HepG2 (cell line): Measurements from ENCODE around the gene ANXA9. TPM values are rescaled to one million over a fixed set of nuclear protein-coding genes. Genes with fewer than 3 reads are reported as not detected.

Experiments used
- CHCHD3 ChIP-seq: sonication (generic); formaldehyde crosslinking; IDR thresholded peaks from 2 replicates; pipeline ENCODE4 v1.8.0; 2022; ENCODE audit warnings: mild to moderate bottlenecking, missing genetic modification reagents, moderate library complexity
- FOXM1 ChIP-seq: sonication (generic); formaldehyde crosslinking; IDR thresholded peaks from 2 replicates; pipeline ENCODE4 v1.5.0; 2020; ENCODE audit warnings: missing genetic modification reagents
- GATAD1 ChIP-seq: IDR thresholded peaks from 2 replicates; pipeline ENCODE4 v1.6.1; 2016; ENCODE audit warnings: missing genetic modification reagents, missing compliant biosample characterization
- KDM2A ChIP-seq: sonication (generic); formaldehyde crosslinking; IDR thresholded peaks from 2 replicates; pipeline ENCODE4 v1.4.0; 2020; ENCODE audit warnings: low read depth, missing genetic modification reagents, borderline replicate concordance
- MAX ChIP-seq: IDR thresholded peaks from 2 replicates; pipeline ENCODE4 v1.6.1; 2012; ENCODE audit warnings: inconsistent platforms
- MEF2D ChIP-seq: sonication (generic); formaldehyde crosslinking; IDR thresholded peaks from 2 replicates; pipeline ENCODE4 v1.5.1; 2020; ENCODE audit warnings: mild to moderate bottlenecking, missing genetic modification reagents
- PHF5A ChIP-seq: IDR thresholded peaks from one replicate; pipeline ENCODE4 v1.6.1; 2018; ENCODE audit warnings: low read depth, missing genetic modification reagents; ENCODE audit not compliant: unreplicated experiment
- RELA ChIP-seq: sonication (generic); formaldehyde crosslinking; IDR thresholded peaks from 2 replicates; pipeline ENCODE4 v1.4.0; 2020; ENCODE audit warnings: missing genetic modification reagents
- REPIN1 ChIP-seq: sonication (generic); formaldehyde crosslinking; IDR thresholded peaks from 2 replicates; pipeline ENCODE4 v1.8.0; 2022; ENCODE audit warnings: missing genetic modification reagents, low read depth, mild to moderate bottlenecking, borderline replicate concordance
- RFX3 ChIP-seq: IDR thresholded peaks from 2 replicates; pipeline ENCODE4 v1.6.1; 2016; ENCODE audit warnings: missing biosample characterization, missing genetic modification reagents
- RFXAP ChIP-seq: sonication (generic); formaldehyde crosslinking; IDR thresholded peaks from 2 replicates; pipeline ENCODE4 v1.4.0; 2020; ENCODE audit warnings: missing genetic modification reagents, borderline replicate concordance
- SMYD3 ChIP-seq: sonication (generic); formaldehyde crosslinking; IDR thresholded peaks from 2 replicates; pipeline ENCODE4 v1.8.1; 2023; ENCODE audit warnings: mild to moderate bottlenecking, missing genetic modification reagents
- SRY ChIP-seq: sonication (generic); formaldehyde crosslinking; IDR thresholded peaks from 2 replicates; pipeline ENCODE4 v1.8.0; 2022; ENCODE audit warnings: mild to moderate bottlenecking, missing genetic modification reagents
- STAT5B ChIP-seq: sonication (generic); formaldehyde crosslinking; IDR thresholded peaks from 2 replicates; pipeline ENCODE4 v1.4.0; 2020; ENCODE audit warnings: missing genetic modification reagents
- TAF1 ChIP-seq: sonication (generic); formaldehyde crosslinking; IDR thresholded peaks from 2 replicates; pipeline ENCODE4 v1.4.0; 2020; ENCODE audit warnings: missing genetic modification reagents
- ZFY ChIP-seq: sonication (generic); formaldehyde crosslinking; IDR thresholded peaks from 2 replicates; pipeline ENCODE4 v1.4.0; 2020; ENCODE audit warnings: missing genetic modification reagents
- ZNF275 ChIP-seq: sonication (generic); formaldehyde crosslinking; IDR thresholded peaks from 2 replicates; pipeline ENCODE4 v1.8.0; 2022; ENCODE audit warnings: missing genetic modification reagents, mild to moderate bottlenecking, inconsistent platforms, borderline replicate concordance
- ZNF280B ChIP-seq: sonication (generic); formaldehyde crosslinking; IDR thresholded peaks from 2 replicates; pipeline ENCODE4 v1.5.0; 2020; ENCODE audit warnings: missing genetic modification reagents, mild to moderate bottlenecking, borderline replicate concordance
- ZNF333 ChIP-seq: sonication (generic); formaldehyde crosslinking; IDR thresholded peaks from 2 replicates; pipeline ENCODE4 v1.4.0; 2020; ENCODE audit warnings: mild to moderate bottlenecking, missing genetic modification reagents, borderline replicate concordance
- ZNF44 ChIP-seq: sonication (generic); formaldehyde crosslinking; IDR thresholded peaks from 2 replicates; pipeline ENCODE4 v1.5.1; 2020; ENCODE audit warnings: mild to moderate bottlenecking, missing genetic modification reagents
- ZNF589 ChIP-seq: sonication (generic); formaldehyde crosslinking; conservative IDR thresholded peaks from 2 replicates; pipeline ENCODE4 v1.8.0; 2022; ENCODE audit warnings: mild to moderate bottlenecking, moderate library complexity, missing genetic modification reagents
- ZNF672 ChIP-seq: sonication (generic); formaldehyde crosslinking; IDR thresholded peaks from 2 replicates; pipeline ENCODE4 v1.8.1; 2022; ENCODE audit warnings: missing genetic modification reagents
- ZNF678 ChIP-seq: sonication (generic); formaldehyde crosslinking; IDR thresholded peaks from 2 replicates; pipeline ENCODE4 v1.4.0; 2020; ENCODE audit warnings: mild to moderate bottlenecking, missing genetic modification reagents
- ZNF740 ChIP-seq: sonication (generic); formaldehyde crosslinking; IDR thresholded peaks from 2 replicates; pipeline ENCODE4 v1.4.0; 2020; ENCODE audit warnings: missing genetic modification reagents
- ZNF775 ChIP-seq: sonication (generic); formaldehyde crosslinking; IDR thresholded peaks from 2 replicates; pipeline ENCODE4 v1.4.0; 2020; ENCODE audit warnings: missing genetic modification reagents, mild to moderate bottlenecking, moderate library complexity, borderline replicate concordance
- ZZZ3 ChIP-seq: sonication (generic); formaldehyde crosslinking; IDR thresholded peaks from 2 replicates; pipeline ENCODE4 v1.4.0; 2020; ENCODE audit warnings: missing genetic modification reagents, mild to moderate bottlenecking, borderline replicate concordance
- polyA plus RNA-seq, 8 experiments: library from polyadenylated mRNA; depleted of rRNA in 3 of 8; stranded (reverse) in 7 of 8; unstranded in 1 of 8; fragments of >200 nt; fragmentation: Illumina TruSeq in 4 of 8; extraction: Trizol in 4 of 8; gene quantifications; 2 replicates each; pipeline versions ENCODE4 v1.2.1 to v1.2.3, GENCODE V29; 2011 to 2016; ENCODE audit warnings: low read depth in 4 of 8, missing spikeins in 1 of 8, mixed read lengths in 1 of 8; ENCODE audit not compliant: insufficient read depth in 1 of 8
- total RNA-seq, 5 experiments: library from RNA; depleted of rRNA; stranded (reverse); fragments of >200 nt; fragmentation: Illumina TruSeq; extraction: Trizol; gene quantifications; 2 replicates each; pipeline ENCODE4 v1.2.3, GENCODE V29; 2016; ENCODE audit warnings: low read depth in 1 of 5

ANXA9 gene
- total and polyA plus RNA-seq, 2 of the 13 experiments (the other 11 are each of a cell fraction or from before 2014, with no cell fraction given) = 13.3 to 23.9 TPM

- TF ChIP-seq ZNF589 (no peak), SMYD3 (no peak), STAT5B (no peak), ZNF775 (CRISPR knock-in tag) (no peak), CHCHD3 (CRISPR knock-in tag) (no peak), ZNF333 (0 out of 2 replicates have a peak, but pooled peaks have one; percentile 29), TAF1 (CRISPR knock-in tag) (0 out of 2 replicates have a peak, but pooled peaks have one; percentile 47), SRY (CRISPR knock-in tag) (0 out of 2 replicates have a peak, but pooled peaks have one; percentile 42), FOXM1 (CRISPR knock-in tag) (no peak), ZNF280B (CRISPR knock-in tag) (0 out of 2 replicates have a peak, but pooled peaks have one; percentile 38), KDM2A (CRISPR knock-in tag) (no peak), MAX (peak; percentile 44; the same call in 1 of the 2 replicates), ZZZ3 (CRISPR knock-in tag) (no peak), MEF2D (CRISPR knock-in tag) (no peak), ZNF678 (CRISPR knock-in tag) (no peak; the same call in 1 of the 2 replicates), RFXAP (no peak), ZNF275 (CRISPR knock-in tag) (no peak), ZNF44 (CRISPR knock-in tag) (no peak), RFX3 (CRISPR knock-in tag) (no peak), REPIN1 (CRISPR knock-in tag) (no peak), ZNF672 (CRISPR knock-in tag) (no peak), GATAD1 (CRISPR knock-in tag) (no peak), ZNF740 (CRISPR knock-in tag) (no peak), RELA (no peak), PHF5A (CRISPR knock-in tag) (no peak), ZFY (CRISPR knock-in tag) (peak; percentile 46; the same call in 1 of the 2 replicates)
Observed at GRCh38 chr1:150973836-150974579, 8.1 kb upstream of the ANXA9 start (continued).
